CD4-positive, alpha-beta memory T cell (primary cell): ENCODE measurements around the gene RUSC2. TPM values are rescaled to one million over a fixed set of nuclear protein-coding genes. Genes with fewer than 3 reads are reported as not detected.
"Not testable (repeated sequence)": the region's sequence is repeated elsewhere in the genome, so short reads cannot be mapped to it uniquely, and the experiment has no call there.

Experiments used
- CTCF ChIA-PET: fragments of 350-600 bp; sonication (Branson Sonifier 250); formaldehyde crosslinking; loops from one replicate; lab custom pipeline; 2021; ENCODE audit warnings: inconsistent platforms; ENCODE audit not compliant: partially characterized antibody; lab: Charles Lee
- POLR2A ChIA-PET: fragments of 350-600 bp; sonication (Branson Sonifier 250); formaldehyde crosslinking; loops from one replicate; lab custom pipeline; 2021; ENCODE audit not compliant: partially characterized antibody; lab: Charles Lee
- DNase-seq, 5 donors: peaks; one replicate each; pipeline versions ENCODE4 v3.0.0 to v3.0.0-alpha.2; 2020 to 2022; ENCODE audit warnings: mixed read lengths in 1 of 5
- H3K27ac ChIP-seq: one replicate; pipeline ENCODE4 v1.7.0; 2013; ENCODE audit warnings: low read depth, low read length
- H3K27me3 ChIP-seq: 2 replicates; pipeline ENCODE4 v1.7.0; 2013; ENCODE audit warnings: mild to moderate bottlenecking, low read length, moderate library complexity; ENCODE audit not compliant: insufficient read depth
- H3K36me3 ChIP-seq: 2 replicates; pipeline ENCODE4 v1.7.0; 2013; ENCODE audit warnings: mild to moderate bottlenecking, low read length, moderate library complexity; ENCODE audit not compliant: insufficient read depth
- H3K4me1 ChIP-seq: 2 replicates; pipeline ENCODE4 v1.7.0; 2013; ENCODE audit warnings: mild to moderate bottlenecking, low read length, moderate library complexity; ENCODE audit not compliant: insufficient read depth
- H3K4me3 ChIP-seq, 2 donors: one replicate each; pipeline ENCODE4 v1.7.0; 2013; ENCODE audit warnings: low read length in 2 of 2, mild to moderate bottlenecking in 1 of 2
- H3K9me3 ChIP-seq, 2 donors: one replicate each; pipeline ENCODE4 v1.7.0; 2013; ENCODE audit warnings: low read length in 2 of 2, control low read depth in 1 of 2; ENCODE audit not compliant: control insufficient read depth in 1 of 2
- H3K27ac Mint-ChIP-seq, 7 donors: one replicate each; pipeline ENCODE4 v1.8.0; 2020 to 2021; ENCODE audit warnings: mixed read lengths in 7 of 7, mild to moderate bottlenecking in 6 of 7, inconsistent platforms in 3 of 7, moderate library complexity in 3 of 7
- H3K27me3 Mint-ChIP-seq, 2 donors: one replicate each; pipeline ENCODE4 v1.8.0; 2020 to 2021; ENCODE audit warnings: mixed read lengths in 2 of 2
- H3K36me3 Mint-ChIP-seq, 2 donors: one replicate each; pipeline ENCODE4 v1.8.0; 2020 to 2021; ENCODE audit warnings: mixed read lengths in 2 of 2, inconsistent platforms in 1 of 2, mild to moderate bottlenecking in 1 of 2
- H3K4me1 Mint-ChIP-seq, 4 donors: one replicate each; pipeline ENCODE4 v1.8.0; 2020 to 2021; ENCODE audit warnings: mixed read lengths in 4 of 4, mild to moderate bottlenecking in 1 of 4
- H3K4me3 Mint-ChIP-seq, 8 donors: one replicate each; pipeline ENCODE4 v1.8.0; 2020 to 2021; ENCODE audit warnings: mixed read lengths in 8 of 8, mild to moderate bottlenecking in 7 of 8, moderate library complexity in 6 of 8, inconsistent platforms in 3 of 8
- H3K9me3 Mint-ChIP-seq, 8 donors: one replicate each; pipeline ENCODE4 v1.8.0; 2020 to 2021; ENCODE audit warnings: mixed read lengths in 8 of 8, mild to moderate bottlenecking in 5 of 8, inconsistent platforms in 3 of 8, moderate library complexity in 1 of 8
- intact Hi-C: fragments of 100-400 bp; cut with micrococcal nuclease; formaldehyde crosslinking; loops from one replicate; pipeline ENCODE4 v1.15.1; 2023
- polyA plus RNA-seq, 2 donors: library from polyadenylated mRNA; unstranded; fragments of 300-500 nt; fragmentation: Illumina TruSeq; gene quantifications; one replicate each; pipeline ENCODE4 v1.2.3, GENCODE V29; 2021
- total RNA-seq, 2 experiments: library from RNA; stranded (reverse); gene quantifications; one replicate each; pipeline ENCODE4 v1.2.3, GENCODE V29; 2021

The RUSC2 gene
- total and polyA plus RNA-seq, 4 experiments from 2014 or later: 0.05 to 0.55 (median 0.50) TPM; not detected in 1

DNA sequence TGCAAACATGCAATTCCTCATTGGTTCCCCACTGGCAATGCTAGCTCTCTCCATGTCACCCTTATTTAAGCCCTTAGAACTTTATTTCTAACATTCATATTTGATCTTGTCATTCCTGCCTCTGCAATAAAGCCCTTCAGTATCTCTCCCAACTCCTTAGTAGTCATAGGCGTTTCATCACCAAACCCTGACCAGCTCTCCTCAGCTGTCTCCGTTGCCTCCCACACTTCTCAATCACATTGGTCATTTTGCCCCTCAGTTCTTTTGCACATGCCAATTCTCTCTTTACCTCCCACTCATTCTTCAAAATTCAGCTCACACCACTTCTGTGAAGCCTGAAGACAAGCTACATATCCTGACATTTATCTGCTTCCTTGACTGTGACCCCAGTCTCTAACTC is 2.8 kb upstream of the RUSC2 start:
- DNase-seq: no peak
- Mint-ChIP-seq H3K4me3 (no peak overlapping the region), H3K36me3 (no peaks in the 10 kb centered on the region), H3K9me3 (no peaks in the 10 kb centered on the region), H3K27ac (peak overlapping the region in 1 of 7 donors; percentile 6), H3K27me3 (peaks cover 15 to 19% of the 10 kb centered on the region in 2 donors), H3K4me1 (peaks cover 7 to 20% (median 13%) of the 10 kb centered on the region in 4 donors)
- Histone ChIP-seq H3K9me3 (no peaks in the 10 kb centered on the region), H3K27me3 (peaks cover 6% of the 10 kb centered on the region), H3K27ac (no peak overlapping the region), H3K4me1 (peaks cover 11% of the 10 kb centered on the region), H3K4me3 (no peak overlapping the region), H3K36me3 (no peaks in the 10 kb centered on the region)
- intact Hi-C loops: loop anchor here (10.0 kb wide), 1 partner anchor 398 kb away; no protein-coding TSS in a partner anchor
- ChIA-PET POLR2A (interaction anchor here (1.4 kb wide), 1 partner anchor 209 kb away, joined by 3 read pairs; no protein-coding TSS in a partner anchor), CTCF (interaction anchor here (1.4 kb wide), 1 partner anchor 10 kb away, joined by 6 read pairs; no protein-coding TSS in a partner anchor)

DNA sequence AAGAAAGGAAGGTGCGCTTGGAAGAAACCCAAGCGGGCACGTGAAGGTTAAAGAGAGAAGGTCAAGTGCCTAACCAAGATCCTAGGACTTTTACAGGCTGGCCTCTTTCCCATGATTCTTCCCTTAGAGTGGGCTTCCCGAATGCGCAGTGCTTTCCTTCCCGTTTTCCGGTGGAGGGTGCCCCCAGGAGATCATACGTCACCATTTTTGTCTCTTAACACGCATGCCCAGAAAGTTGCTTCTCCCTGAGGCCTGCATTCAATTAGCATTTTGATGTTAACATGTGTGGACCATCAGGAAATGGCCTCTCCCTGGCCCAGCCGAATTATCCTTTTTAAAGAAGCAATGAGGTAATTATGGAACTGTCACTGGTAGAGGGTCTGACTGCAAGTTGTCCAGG is 1.9 kb upstream of the RUSC2 start:
- ChIA-PET CTCF (no interaction called here), POLR2A (no interaction called here)
- peaks cover 11% of the 10 kb centered on the region for H3K4me1 ChIP-seq
- no peak overlapping the region for H3K4me3 ChIP-seq
- intact Hi-C loops: loop anchor here (10.0 kb wide), 1 partner anchor 397 kb away; no protein-coding TSS in a partner anchor
- no peaks in the 10 kb centered on the region for H3K36me3 Mint-ChIP-seq
- H3K27me3 Mint-ChIP-seq: peaks cover 16 to 23% of the 10 kb centered on the region in 2 donors
- H3K4me3 Mint-ChIP-seq: peak overlapping the region in 3 of 8 donors; percentile 48 to 56 (median 53)
- H3K36me3 ChIP-seq: no peaks in the 10 kb centered on the region
- no peak overlapping the region for H3K27ac Mint-ChIP-seq
- H3K9me3 ChIP-seq: no peaks in the 10 kb centered on the region
- peaks cover 7 to 20% (median 13%) of the 10 kb centered on the region in 4 donors for H3K4me1 Mint-ChIP-seq
- DNase-seq: no peak
- H3K9me3 Mint-ChIP-seq: no peaks in the 10 kb centered on the region
- no peak overlapping the region for H3K27ac ChIP-seq
- peaks cover 6% of the 10 kb centered on the region for H3K27me3 ChIP-seq

DNA sequence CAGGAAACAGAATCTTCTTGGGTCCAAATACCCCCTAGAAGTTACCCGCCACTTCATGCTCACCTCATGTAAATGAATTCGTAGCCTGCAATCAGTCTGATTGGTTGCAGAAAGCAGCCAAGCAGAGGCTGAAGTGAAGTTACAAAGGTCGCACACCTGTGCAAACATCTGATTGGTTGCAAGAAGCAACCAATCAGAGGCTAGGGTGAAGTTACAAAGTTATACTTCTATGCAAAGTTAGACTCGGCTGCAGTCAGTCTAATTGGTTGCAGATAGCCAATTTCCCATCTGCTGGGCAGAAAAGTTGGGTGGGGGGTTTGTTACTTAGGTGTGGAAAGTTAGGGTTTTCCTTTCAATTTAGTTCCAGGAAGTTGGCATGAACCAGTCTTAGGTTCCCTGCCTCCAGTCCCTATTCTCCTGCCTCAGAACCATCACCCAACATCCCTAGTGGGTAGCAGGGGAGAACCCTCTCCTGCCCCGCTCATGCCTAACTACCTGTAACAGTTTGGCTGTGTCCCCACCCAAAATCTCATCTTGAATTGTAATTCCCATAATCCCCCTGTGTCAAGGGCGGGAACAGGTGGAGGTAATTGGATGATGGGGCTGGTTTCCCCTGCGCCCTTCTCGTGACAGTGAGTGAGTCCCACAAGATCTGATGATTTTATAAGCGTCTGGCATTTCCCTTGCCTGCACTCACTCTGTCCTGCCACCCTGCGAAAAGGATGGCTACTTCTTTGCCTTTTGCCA is 1.2 kb upstream of the RUSC2 start:
- CTCF ChIA-PET: interaction anchor here (1.3 kb wide), 1 partner anchor 64 kb away, joined by 3 read pairs; no protein-coding TSS in a partner anchor
- Mint-ChIP-seq H3K36me3 (no peaks in the 10 kb centered on the region), H3K4me1 (peaks cover 7 to 20% (median 13%) of the 10 kb centered on the region in 4 donors), H3K4me3 (peak overlapping the region; percentile 40 to 75 (median 60)), H3K9me3 (no peaks in the 10 kb centered on the region), H3K27me3 (peaks cover 16 to 23% of the 10 kb centered on the region in 2 donors), H3K27ac (no peak overlapping the region)
- POLR2A ChIA-PET: no interaction called here
- no peaks in the 10 kb centered on the region for H3K36me3 ChIP-seq
- H3K4me3 ChIP-seq: no peak overlapping the region
- H3K27ac ChIP-seq: no peak overlapping the region
- H3K4me1 ChIP-seq: peaks cover 11% of the 10 kb centered on the region
- no peak for DNase-seq
- intact Hi-C loops: loop anchor here (10.0 kb wide), 1 partner anchor 396 kb away; no protein-coding TSS in a partner anchor
- H3K9me3 ChIP-seq: no peaks in the 10 kb centered on the region
- peaks cover 6% of the 10 kb centered on the region for H3K27me3 ChIP-seq

DNA sequence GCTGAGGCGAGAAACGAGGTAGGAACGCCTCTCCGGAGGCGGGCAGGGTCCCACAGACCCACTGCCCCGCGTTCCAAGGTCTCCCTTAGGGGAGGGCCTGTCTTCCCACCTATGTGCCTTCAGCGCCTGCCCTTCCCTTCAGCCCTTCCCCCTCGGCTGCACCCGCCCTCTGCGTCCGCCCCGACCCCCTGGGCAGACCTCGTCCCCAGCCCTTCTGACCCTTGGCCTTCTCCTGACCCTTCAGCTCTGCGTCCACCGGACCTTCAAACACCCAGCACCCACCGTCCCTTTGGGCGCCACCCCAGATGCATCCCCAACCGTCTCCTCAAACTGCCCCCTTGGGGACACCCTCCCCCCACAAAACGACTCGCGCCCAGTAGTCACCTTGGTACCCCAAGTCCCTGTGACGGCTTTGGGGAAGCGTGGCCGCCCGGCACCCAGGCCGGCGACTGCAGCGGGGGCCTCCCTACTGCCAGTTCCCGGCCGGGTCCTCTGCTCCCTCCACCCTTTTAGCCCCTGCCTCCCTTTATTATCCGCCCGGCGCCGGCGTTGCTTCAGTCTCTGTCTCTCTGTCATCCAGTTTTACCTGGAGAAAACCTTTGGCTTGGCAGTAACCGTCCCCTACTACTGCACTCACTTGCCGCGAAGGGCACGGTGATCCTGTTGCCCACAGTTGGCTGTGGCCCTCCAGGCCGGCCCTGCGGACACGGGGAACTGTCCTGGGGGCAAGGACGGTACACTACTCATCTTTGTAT is 421 bp downstream of the RUSC2 start:
- Mint-ChIP-seq H3K4me1 (peaks cover 9 to 22% (median 15%) of the 10 kb centered on the region in 4 donors), H3K36me3 (no peaks in the 10 kb centered on the region), H3K27me3 (peaks cover 16 to 23% of the 10 kb centered on the region in 2 donors), H3K27ac (peak overlapping the region in 2 of 7 donors; percentile 31 to 35), H3K4me3 (peak overlapping the region; percentile 55 to 85 (median 78)), H3K9me3 (no peaks in the 10 kb centered on the region)
- Histone ChIP-seq H3K4me3 (peak overlapping the region in 1 of 2 donors; percentile 45), H3K4me1 (peaks cover 12% of the 10 kb centered on the region), H3K9me3 (no peaks in the 10 kb centered on the region), H3K36me3 (no peaks in the 10 kb centered on the region), H3K27ac (no peak overlapping the region), H3K27me3 (peaks cover 6% of the 10 kb centered on the region)
- DNase-seq: no peak
- CTCF ChIA-PET: interaction anchor here (0.9 to 1.3 kb wide), 3 partner anchors 12 to 63 kb away, joined by 3 to 4 read pairs (median 3); no protein-coding TSS in a partner anchor
- POLR2A ChIA-PET: no interaction called here
- intact Hi-C loops: no loop called here

DNA sequence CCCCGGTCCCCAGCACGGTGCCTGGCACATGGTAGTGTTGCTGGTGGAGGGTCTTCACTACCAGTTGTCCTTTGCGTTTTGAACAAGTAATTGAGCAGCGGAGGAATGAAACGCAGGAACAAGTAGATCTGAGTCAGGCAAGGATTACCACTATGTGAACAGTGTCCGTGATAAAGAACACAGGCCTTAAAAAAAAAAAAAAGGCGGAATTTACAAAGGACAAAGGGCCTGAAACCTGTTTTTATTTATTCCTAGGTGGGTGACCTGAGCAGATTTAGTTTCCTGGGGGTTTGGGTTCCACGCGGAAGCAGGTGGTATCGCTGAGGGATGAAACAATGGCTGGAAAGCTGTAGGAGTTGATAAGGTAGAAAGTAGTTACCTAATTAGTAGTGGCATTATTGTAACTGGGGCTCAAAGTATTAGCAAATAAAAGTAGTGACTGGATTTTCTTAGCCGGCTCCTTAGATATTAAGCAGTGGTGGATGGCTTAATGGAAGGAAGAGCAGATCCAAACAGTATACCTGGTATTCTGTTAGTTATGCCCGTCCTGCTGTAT is 1.1 kb downstream of the RUSC2 start:
- Mint-ChIP-seq H3K36me3 (no peaks in the 10 kb centered on the region), H3K27ac (peak overlapping the region in 2 of 7 donors; percentile 35 to 82), H3K9me3 (no peaks in the 10 kb centered on the region), H3K4me1 (peaks cover 14 to 29% (median 22%) of the 10 kb centered on the region in 4 donors), H3K27me3 (peaks cover 16 to 23% of the 10 kb centered on the region in 2 donors), H3K4me3 (peak overlapping the region in 7 of 8 donors; percentile 57 to 82 (median 76))
- H3K36me3 ChIP-seq: no peaks in the 10 kb centered on the region
- no peaks in the 10 kb centered on the region for H3K9me3 ChIP-seq
- H3K4me1 ChIP-seq: peaks cover 19% of the 10 kb centered on the region
- ChIA-PET POLR2A (no interaction called here), CTCF (no interaction called here)
- intact Hi-C loops: no loop called here
- DNase-seq: no peak
- H3K27me3 ChIP-seq: peaks cover 6% of the 10 kb centered on the region
- H3K4me3 ChIP-seq: no peak overlapping the region
- H3K27ac ChIP-seq: no peak overlapping the region

DNA sequence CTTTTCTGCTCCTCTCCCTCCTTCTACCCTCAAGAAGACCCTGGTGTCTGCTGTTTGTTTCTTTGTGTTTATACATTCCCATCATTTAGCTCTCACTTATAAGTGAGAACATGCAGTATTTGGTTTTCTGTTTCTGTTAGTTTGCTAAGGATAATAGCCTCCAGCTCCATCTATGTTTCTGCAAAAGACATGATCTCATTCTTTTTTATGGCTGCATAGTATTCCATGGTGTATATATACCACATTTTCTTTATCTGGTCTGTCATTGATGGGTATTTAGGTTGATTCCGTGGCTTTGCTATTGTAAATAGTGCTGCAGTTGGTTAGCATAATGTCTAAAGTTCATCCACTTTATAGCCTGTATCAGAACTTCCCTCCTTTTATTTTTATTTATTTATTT is 3.2 kb downstream of the RUSC2 start:
- H3K4me1 ChIP-seq: peaks cover 25% of the 10 kb centered on the region
- H3K4me3 ChIP-seq, CTCF ChIA-PET, H3K4me3 Mint-ChIP-seq, H3K36me3 Mint-ChIP-seq, H3K27ac Mint-ChIP-seq, H3K9me3 Mint-ChIP-seq, H3K9me3 ChIP-seq, POLR2A ChIA-PET, H3K27me3 ChIP-seq, DNase-seq, intact Hi-C loops, H3K27ac ChIP-seq, H3K36me3 ChIP-seq: not testable (repeated sequence)
- peaks cover 18 to 21% of the 10 kb centered on the region in 2 donors for H3K27me3 Mint-ChIP-seq
- peaks cover 18 to 41% (median 29%) of the 10 kb centered on the region in 4 donors for H3K4me1 Mint-ChIP-seq
